Measurements from ENCODE around the gene WSCD2. TPM values are rescaled to one million over a fixed set of nuclear protein-coding genes. Genes with fewer than 3 reads are reported as not detected.

The WSCD2 gene
- total and polyA plus RNA-seq, 2 donors (not counting 3 experiments of a cell fraction or from before 2014, with no cell fraction given), result not detected

DNA sequence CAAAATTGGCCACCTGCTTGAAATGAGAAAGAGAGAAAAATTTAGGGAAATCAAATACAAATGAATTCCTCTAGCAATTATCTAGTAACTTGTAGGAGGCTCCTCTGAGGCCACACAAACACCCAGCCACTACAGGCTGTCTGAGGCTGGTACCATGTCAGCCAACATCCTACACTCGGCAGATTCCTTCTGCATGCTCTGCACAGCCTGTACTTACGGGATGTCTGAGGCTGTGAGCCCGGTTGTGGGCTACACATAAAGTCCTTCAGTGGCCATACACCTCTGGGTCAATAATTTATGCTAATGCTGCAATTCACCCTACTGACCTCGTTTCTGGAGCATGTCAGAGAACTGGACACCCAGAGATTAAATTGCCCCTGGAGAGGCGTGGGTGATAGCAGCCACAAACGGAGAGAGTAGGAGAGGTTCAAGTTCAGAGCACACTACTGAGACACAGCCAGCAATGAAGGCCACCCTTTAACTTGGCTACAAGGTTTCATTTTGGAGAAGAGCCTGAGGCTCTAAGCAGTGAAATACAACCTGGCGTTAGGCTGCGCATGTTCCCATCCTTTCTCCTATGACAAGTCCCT lies 28.9 kb downstream of the WSCD2 start:
- intact Hi-C loops (cut with micrococcal nuclease) (no loop called here), dilution Hi-C loops (cut with MboI; ENCODE audit: extremely low pct_ligation_motif_present, low sequenced_read_pairs) (no loop called here)
- H3K36me3 ChIP-seq (ENCODE audit: control insufficient read depth in 2 of 2, extremely low read depth in 1 of 2, insufficient read depth in 2 of 2, low read length in 2 of 2), result no peaks in the 10 kb centered on the region
- H2AFZ ChIP-seq (ENCODE audit: low read depth, low read length), result no peak overlapping the region
- DNase-seq (ENCODE audit: low read depth, low spot score) (no peak), FAIRE-seq (no peak)
- H3K4me1 ChIP-seq (ENCODE audit: control insufficient read depth, extremely low read depth, insufficient read depth, low read length), result no peaks in the 10 kb centered on the region
- no peaks in the 10 kb centered on the region for H3K79me2 ChIP-seq (ENCODE audit: control insufficient read depth, insufficient read depth, low read length)
- H4K20me1 ChIP-seq (replicated peaks; ENCODE audit: control insufficient read depth, extremely low read depth, insufficient read depth, low read length), result no peaks in the 10 kb centered on the region
- TF ChIP-seq GATA2 (IDR thresholded peaks at IDR 0.05; ENCODE audit: insufficient read depth, insufficient read length, low read depth, low read length), result no peak
- no peak for TF ChIP-seq POLR2AphosphoS5 (IDR thresholded peaks at IDR 0.05; ENCODE audit: insufficient read depth, low read depth, low read length)
- TF ChIP-seq JUN (IDR thresholded peaks at IDR 0.05; ENCODE audit: borderline replicate concordance, insufficient read depth, insufficient read length, low read depth), result no peak
- no peak for TF ChIP-seq EZH2 (IDR thresholded peaks at IDR 0.05; ENCODE audit: borderline replicate concordance, low read depth, low read length, severe bottlenecking)
- TF ChIP-seq, protein P1, sequence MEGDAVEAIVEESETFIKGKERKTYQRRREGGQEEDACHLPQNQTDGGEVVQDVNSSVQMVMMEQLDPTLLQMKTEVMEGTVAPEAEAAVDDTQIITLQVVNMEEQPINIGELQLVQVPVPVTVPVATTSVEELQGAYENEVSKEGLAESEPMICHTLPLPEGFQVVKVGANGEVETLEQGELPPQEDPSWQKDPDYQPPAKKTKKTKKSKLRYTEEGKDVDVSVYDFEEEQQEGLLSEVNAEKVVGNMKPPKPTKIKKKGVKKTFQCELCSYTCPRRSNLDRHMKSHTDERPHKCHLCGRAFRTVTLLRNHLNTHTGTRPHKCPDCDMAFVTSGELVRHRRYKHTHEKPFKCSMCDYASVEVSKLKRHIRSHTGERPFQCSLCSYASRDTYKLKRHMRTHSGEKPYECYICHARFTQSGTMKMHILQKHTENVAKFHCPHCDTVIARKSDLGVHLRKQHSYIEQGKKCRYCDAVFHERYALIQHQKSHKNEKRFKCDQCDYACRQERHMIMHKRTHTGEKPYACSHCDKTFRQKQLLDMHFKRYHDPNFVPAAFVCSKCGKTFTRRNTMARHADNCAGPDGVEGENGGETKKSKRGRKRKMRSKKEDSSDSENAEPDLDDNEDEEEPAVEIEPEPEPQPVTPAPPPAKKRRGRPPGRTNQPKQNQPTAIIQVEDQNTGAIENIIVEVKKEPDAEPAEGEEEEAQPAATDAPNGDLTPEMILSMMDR (IDR thresholded peaks at IDR 0.05; ENCODE audit: extremely low read depth in 1 of 2, insufficient read depth in 1 of 2, low read depth in 1 of 2, low read length in 2 of 2), result no peak
- TF ChIP-seq MYC (IDR thresholded peaks at IDR 0.05; ENCODE audit: low read depth, low read length), result no peak
- TF ChIP-seq FOS (IDR thresholded peaks at IDR 0.05; ENCODE audit: borderline replicate concordance, insufficient read depth, low read length), result no peak
- no peak overlapping the region for H3K4me2 ChIP-seq (ENCODE audit: insufficient read depth, low read length)
- no peak overlapping the region for H3K4me3 ChIP-seq (replicated peaks in 1 of 3; ENCODE audit: insufficient read depth in 1 of 3, low read depth in 1 of 3, low read length in 3 of 3)
- H3K9me1 ChIP-seq (replicated peaks; ENCODE audit: control insufficient read depth, extremely low read depth, insufficient read depth, low read length), result no peaks in the 10 kb centered on the region
- no TSS peak for BruUV-seq (replicated peaks)
- no peak overlapping the region for H3K9ac ChIP-seq (replicated peaks; ENCODE audit: extremely low read depth, insufficient read depth, low read length)
- no peaks in the 10 kb centered on the region for H3K27me3 ChIP-seq (ENCODE audit: control insufficient read depth in 2 of 2, insufficient read depth in 2 of 2, low read length in 2 of 2)
- ChIA-PET POLR2A (no interaction called here), CTCF (no interaction called here)
- no peak overlapping the region for H3K27ac ChIP-seq (ENCODE audit: insufficient read depth, low read depth, low read length)
- no peaks in the 10 kb centered on the region for H3K9me3 ChIP-seq (replicated peaks; ENCODE audit: control insufficient read depth, insufficient read depth, low read length)
